Epithelial cell of umbilical artery (primary cell): ENCODE results near the gene DCP2. TPM values are rescaled to one million over a fixed set of nuclear protein-coding genes. Genes with fewer than 3 reads are reported as not detected.

Source experiments
- total RNA-seq: library from RNA; depleted of rRNA; stranded (reverse); fragments of >200 nt; gene quantifications from 2 replicates; pipeline ENCODE4 v1.2.3, GENCODE V29; 2014

DCP2 gene
- total RNA-seq: 32.2 and 42.1 TPM in 2 replicates

DNA sequence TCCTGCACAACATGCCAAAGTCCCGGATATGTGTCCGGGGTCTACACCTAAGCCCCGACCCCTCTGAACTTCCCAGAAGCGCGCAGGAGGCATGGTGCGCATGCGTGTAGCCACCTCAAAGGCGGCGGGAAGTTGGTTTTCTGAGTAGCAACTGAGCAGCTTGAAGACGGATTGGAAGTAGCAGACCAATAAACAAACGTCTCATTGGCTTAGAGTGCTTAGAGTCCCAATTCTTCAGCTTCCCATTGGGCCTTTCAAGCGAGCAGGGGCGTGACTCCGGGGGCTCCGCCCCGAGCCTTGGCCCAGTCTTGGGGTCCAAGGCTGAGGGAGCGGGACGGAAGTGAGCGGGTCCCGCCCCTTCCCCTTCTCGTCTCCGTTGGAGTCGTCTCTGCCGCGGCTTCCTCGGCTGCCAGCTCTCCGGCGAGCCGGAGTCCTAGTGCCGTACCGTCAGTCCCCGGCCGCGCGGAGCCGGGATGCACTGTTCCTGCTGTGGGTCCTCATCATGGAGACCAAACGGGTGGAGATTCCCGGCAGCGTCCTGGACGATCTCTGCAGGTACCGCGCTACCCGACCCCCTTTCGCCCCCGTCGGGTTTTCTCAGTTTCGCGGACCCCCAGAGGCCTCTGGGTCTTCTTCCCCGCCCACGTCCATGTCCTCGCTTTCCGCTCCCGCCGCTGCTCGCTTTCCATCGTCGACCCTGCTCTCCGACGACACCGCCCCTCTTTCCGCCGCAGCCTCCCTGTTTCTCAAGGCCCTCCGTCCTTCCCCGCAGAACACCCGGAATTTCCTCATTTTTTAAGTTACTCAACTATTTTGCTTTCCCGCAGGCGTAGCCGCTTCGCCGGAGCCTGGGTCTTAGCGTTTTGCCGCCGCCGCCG lies at the start of gene DCP2:
Gene DCP2, plus strand, starts transcription at position 367 of the 878 bp plus-strand sequence. Its CDS starts 136 bp downstream, at position 503.

Other genes with a start within 250 kb of the DCP2 start
- 49.4 and 56.1 TPM in 2 replicates for gene APC, start 238.9 kb upstream of the DCP2 start, total RNA-seq
- gene SRP19, start 115.5 kb upstream of the DCP2 start, total RNA-seq: 117 and 138 TPM in 2 replicates
- gene REEP5, start 54.6 kb upstream of the DCP2 start, total RNA-seq: 44.5 and 51.0 TPM in 2 replicates